SK-N-SH (cell line): Measurements from ENCODE around the gene AKAP12.

ENCODE experiments used
- CTCF ChIP-seq: fragments of 200-600 bp; sonication (generic); IDR thresholded peaks from 2 replicates; pipeline ENCODE4 v1.6.1; 2017; ENCODE audit warnings: antibody characterized with exemption, mild to moderate bottlenecking, moderate library complexity
- ELF1 ChIP-seq: IDR thresholded peaks from 2 replicates; pipeline ENCODE4 v1.4.0; 2012
- EP300 ChIP-seq, 2 experiments: IDR thresholded peaks; 2 replicates each; pipeline versions ENCODE4 v1.4.0 to v1.6.1; 2012; ENCODE audit warnings: borderline replicate concordance in 1 of 2, low read depth in 1 of 2, low read length in 1 of 2
- GABPA ChIP-seq: IDR thresholded peaks from 2 replicates; pipeline ENCODE4 v1.4.0; 2012; ENCODE audit warnings: low read depth, mild to moderate bottlenecking
- NFIC ChIP-seq: IDR thresholded peaks from 2 replicates; pipeline ENCODE4 v1.4.0; 2012; ENCODE audit warnings: borderline replicate concordance
- POLR2AphosphoS5 ChIP-seq: IDR thresholded peaks from 2 replicates; pipeline ENCODE4 v1.6.1; 2012; ENCODE audit warnings: low read depth, low read length
- RCOR1 ChIP-seq: fragments of 150-350 bp; IDR thresholded peaks from 2 replicates; pipeline ENCODE4 v1.6.1; 2017; ENCODE audit warnings: antibody characterized with exemption, low read length
- SIN3A ChIP-seq: IDR thresholded peaks from 2 replicates; pipeline ENCODE4 v1.6.1; 2012; ENCODE audit warnings: low read depth, mild to moderate bottlenecking, low read length, moderate library complexity, borderline replicate concordance
- TAF1 ChIP-seq: IDR thresholded peaks from 2 replicates; pipeline ENCODE4 v1.6.1; 2012; ENCODE audit warnings: low read depth, mild to moderate bottlenecking, low read length, moderate library complexity, borderline replicate concordance
- YY1 ChIP-seq: IDR thresholded peaks from 2 replicates; pipeline ENCODE4 v1.4.0; 2012; ENCODE audit warnings: low read depth, mild to moderate bottlenecking
- TF ChIP-seq, protein P1 (sequence below): IDR thresholded peaks from 2 replicates; pipeline ENCODE4 v1.4.0; 2012; ENCODE audit warnings: low read depth, borderline replicate concordance
- TF ChIP-seq, protein P2 (sequence below): IDR thresholded peaks from 2 replicates; pipeline ENCODE4 v1.4.0; 2012; ENCODE audit warnings: low read depth

DNA sequence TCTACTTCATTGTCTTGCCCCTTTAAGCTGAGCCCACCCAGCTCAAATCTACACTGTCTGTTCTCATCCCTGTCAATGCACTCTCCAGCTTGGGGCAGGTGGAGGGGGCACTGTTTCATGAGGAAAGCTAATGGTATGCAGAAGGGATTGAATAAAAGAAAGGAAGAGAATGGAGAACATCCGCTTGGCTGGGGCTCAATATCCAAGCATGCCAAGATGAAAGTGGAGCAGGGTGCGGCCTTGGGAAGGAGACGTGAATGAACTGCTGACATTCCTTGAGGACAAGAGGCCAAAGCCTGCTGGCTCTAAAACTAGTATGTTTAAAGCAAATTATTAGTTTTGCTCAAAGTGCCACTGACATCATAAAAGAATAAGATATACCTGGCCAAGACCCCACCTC, 24.2 kb downstream of the AKAP12 start:
- TF ChIP-seq EP300 (IDR thresholded peaks at IDR 0.05; ENCODE audit: borderline replicate concordance in 1 of 2, low read depth in 1 of 2, low read length in 1 of 2) (no peak), CTCF (no peak), RCOR1 (no peak), GABPA (no peak), TAF1 (no peak), POLR2AphosphoS5 (no peak), SIN3A (no peak), ELF1 (no peak), YY1 (no peak), NFIC (no peak)
- TF ChIP-seq, protein P1, sequence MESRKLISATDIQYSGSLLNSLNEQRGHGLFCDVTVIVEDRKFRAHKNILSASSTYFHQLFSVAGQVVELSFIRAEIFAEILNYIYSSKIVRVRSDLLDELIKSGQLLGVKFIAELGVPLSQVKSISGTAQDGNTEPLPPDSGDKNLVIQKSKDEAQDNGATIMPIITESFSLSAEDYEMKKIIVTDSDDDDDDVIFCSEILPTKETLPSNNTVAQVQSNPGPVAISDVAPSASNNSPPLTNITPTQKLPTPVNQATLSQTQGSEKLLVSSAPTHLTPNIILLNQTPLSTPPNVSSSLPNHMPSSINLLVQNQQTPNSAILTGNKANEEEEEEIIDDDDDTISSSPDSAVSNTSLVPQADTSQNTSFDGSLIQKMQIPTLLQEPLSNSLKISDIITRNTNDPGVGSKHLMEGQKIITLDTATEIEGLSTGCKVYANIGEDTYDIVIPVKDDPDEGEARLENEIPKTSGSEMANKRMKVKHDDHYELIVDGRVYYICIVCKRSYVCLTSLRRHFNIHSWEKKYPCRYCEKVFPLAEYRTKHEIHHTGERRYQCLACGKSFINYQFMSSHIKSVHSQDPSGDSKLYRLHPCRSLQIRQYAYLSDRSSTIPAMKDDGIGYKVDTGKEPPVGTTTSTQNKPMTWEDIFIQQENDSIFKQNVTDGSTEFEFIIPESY = no peak
- TF ChIP-seq, protein P2, sequence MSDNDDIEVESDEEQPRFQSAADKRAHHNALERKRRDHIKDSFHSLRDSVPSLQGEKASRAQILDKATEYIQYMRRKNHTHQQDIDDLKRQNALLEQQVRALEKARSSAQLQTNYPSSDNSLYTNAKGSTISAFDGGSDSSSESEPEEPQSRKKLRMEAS = no peak
